ENCODE results near the gene OR10S1. TPM values are rescaled to one million over a fixed set of nuclear protein-coding genes. Genes with fewer than 3 reads are reported as not detected.

OR10S1 gene
- polyA plus RNA-seq, 2 donors: not detected

DNA sequence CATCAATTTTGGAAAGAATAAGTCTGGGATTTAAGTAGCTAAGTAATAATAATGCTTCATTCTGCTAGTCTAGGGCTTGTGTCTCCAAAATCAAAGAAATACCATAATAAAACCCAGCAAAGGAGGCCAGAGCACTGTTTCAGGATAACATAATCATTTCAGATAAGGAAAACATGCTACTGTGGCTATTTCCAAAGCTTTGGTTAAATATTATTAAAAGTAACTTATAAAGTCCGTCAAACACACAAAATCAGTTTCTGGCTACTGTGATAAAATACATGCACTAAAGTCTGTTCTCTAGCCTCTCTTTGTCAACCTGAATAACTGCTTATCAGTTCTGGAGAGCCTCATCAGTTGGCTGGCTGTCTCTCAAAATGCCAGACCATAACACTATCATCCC is 32.4 kb downstream of the OR10S1 start:
- Histone ChIP-seq H3K27me3 (ENCODE audit: control insufficient read depth in 1 of 2, insufficient read depth in 2 of 2, low read length in 2 of 2) (no peaks in the 10 kb centered on the region), H3K27ac (ENCODE audit: low read depth in 2 of 2, low read length in 1 of 2) (no peak overlapping the region), H3K9me3 (ENCODE audit: control insufficient read depth in 2 of 2, insufficient read depth in 1 of 2, low read depth in 1 of 2, low read length in 1 of 2) (peaks cover 2 to 3% of the 10 kb centered on the region in 2 donors), H3K36me3 (ENCODE audit: control insufficient read depth in 2 of 2, insufficient read depth in 2 of 2, low read length in 1 of 2) (no peaks in the 10 kb centered on the region), H3K4me3 (ENCODE audit: low read depth in 1 of 2, low read length in 2 of 2) (no peak overlapping the region), H3K4me1 (ENCODE audit: control insufficient read depth in 2 of 2, insufficient read depth in 2 of 2, low read length in 1 of 2) (no peaks in the 10 kb centered on the region)
- 30 to 41% methylated on average over 1 of the region's 1 CpG for WGBS, 2 donors

DNA sequence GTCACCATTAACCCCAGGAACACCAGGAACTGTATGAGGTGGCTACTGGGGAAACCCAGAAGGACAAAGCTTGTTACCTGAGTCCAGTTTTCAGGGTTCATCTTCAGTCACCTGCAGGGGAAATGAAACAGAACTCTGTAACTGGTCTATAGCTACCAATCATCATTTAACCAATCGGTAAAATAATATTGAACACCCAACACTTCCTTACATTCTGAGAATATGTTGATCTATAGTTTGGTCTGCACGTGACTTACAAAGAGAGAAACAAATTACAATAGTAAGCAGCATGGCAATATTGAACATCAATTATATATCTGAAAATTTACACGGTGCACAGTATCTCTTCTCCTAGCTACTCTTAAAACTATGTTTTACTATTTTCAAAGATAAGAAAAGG is 33.8 kb downstream of the OR10S1 start, which contains the start of gene OR6T1:
TSS of gene OR6T1 (minus strand) at position 101 of the 400 bp plus-strand sequence. CDS start at position 101, 0 bp downstream.
- Histone ChIP-seq H3K27ac (ENCODE audit: low read depth in 2 of 2, low read length in 1 of 2) (no peak within 1 kb of the TSS), H3K9me3 (ENCODE audit: control insufficient read depth in 2 of 2, insufficient read depth in 1 of 2, low read depth in 1 of 2, low read length in 1 of 2) (peaks cover 2 to 6% of the 10 kb centered on the region in 2 donors), H3K4me3 (ENCODE audit: low read depth in 1 of 2, low read length in 2 of 2) (no peak within 1 kb of the TSS), H3K4me1 (ENCODE audit: control insufficient read depth in 2 of 2, insufficient read depth in 2 of 2, low read length in 1 of 2) (no peaks in the 10 kb centered on the region), H3K36me3 (ENCODE audit: control insufficient read depth in 2 of 2, insufficient read depth in 2 of 2, low read length in 1 of 2) (no peaks in the 10 kb centered on the region), H3K27me3 (ENCODE audit: control insufficient read depth in 1 of 2, insufficient read depth in 2 of 2, low read length in 2 of 2) (no peaks in the 10 kb centered on the region)
- 87 to 88% methylated on average over 3 of the region's 3 CpGs for WGBS, 2 donors

DNA sequence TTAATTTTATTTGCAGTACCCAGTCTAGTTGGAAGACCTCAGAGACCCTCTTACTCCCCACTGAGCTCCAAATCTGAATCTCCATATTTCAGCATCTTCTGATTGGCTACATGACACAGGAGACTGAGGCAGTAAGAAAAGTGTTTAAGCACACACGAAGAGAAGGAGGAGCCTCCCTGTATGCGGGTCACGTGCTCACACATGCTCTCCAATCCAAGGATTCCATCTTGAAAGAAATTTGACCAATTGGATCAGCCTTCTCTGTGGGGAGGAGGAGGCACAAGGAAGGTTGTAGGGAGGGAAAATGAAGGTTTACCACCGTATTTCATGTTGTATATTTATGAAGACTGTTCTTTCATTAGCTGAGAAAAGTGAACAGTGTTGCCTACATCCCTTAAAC is 35.2 kb downstream of the OR10S1 start:
- Histone ChIP-seq H3K27ac (ENCODE audit: low read depth in 2 of 2, low read length in 1 of 2) (no peak overlapping the region), H3K36me3 (ENCODE audit: control insufficient read depth in 2 of 2, insufficient read depth in 2 of 2, low read length in 1 of 2) (no peaks in the 10 kb centered on the region), H3K4me1 (ENCODE audit: control insufficient read depth in 2 of 2, insufficient read depth in 2 of 2, low read length in 1 of 2) (no peaks in the 10 kb centered on the region), H3K9me3 (ENCODE audit: control insufficient read depth in 2 of 2, insufficient read depth in 1 of 2, low read depth in 1 of 2, low read length in 1 of 2) (peaks cover 2 to 6% of the 10 kb centered on the region in 2 donors), H3K27me3 (ENCODE audit: control insufficient read depth in 1 of 2, insufficient read depth in 2 of 2, low read length in 2 of 2) (no peaks in the 10 kb centered on the region), H3K4me3 (ENCODE audit: low read depth in 1 of 2, low read length in 2 of 2) (no peak overlapping the region)
- 79 to 83% methylated on average over 4 of the region's 4 CpGs for WGBS, 2 donors

DNA sequence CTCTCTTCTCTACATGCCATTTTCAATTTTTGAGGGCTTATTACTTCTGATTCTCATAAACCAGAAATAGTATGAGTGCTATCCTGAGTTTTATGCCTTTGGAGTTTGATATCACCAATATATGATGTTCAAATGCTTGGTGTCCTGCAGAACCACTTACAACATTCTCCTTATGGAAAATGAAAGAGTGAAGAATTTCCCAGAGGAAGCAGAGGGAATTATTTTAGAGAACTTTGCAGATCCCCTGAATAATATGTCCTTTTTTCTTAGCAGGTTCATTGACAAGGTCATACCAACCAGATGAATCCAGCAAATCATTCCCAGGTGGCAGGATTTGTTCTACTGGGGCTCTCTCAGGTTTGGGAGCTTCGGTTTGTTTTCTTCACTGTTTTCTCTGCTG is 38.3 kb downstream of the OR10S1 start, which contains the start of gene OR4D5:
TSS of gene OR4D5 (plus strand) at position 301 of the 400 bp plus-strand sequence. CDS start at position 301, 0 bp downstream.
- no peak within 1 kb of the TSS for H3K27ac ChIP-seq (ENCODE audit: low read depth in 2 of 2, low read length in 1 of 2)
- no peaks in the 10 kb centered on the region for H3K36me3 ChIP-seq (ENCODE audit: control insufficient read depth in 2 of 2, insufficient read depth in 2 of 2, low read length in 1 of 2)
- H3K4me3 ChIP-seq (ENCODE audit: low read depth in 1 of 2, low read length in 2 of 2): no peak within 1 kb of the TSS
- H3K9me3 ChIP-seq (ENCODE audit: control insufficient read depth in 2 of 2, insufficient read depth in 1 of 2, low read depth in 1 of 2, low read length in 1 of 2): peaks cover 2 to 6% of the 10 kb centered on the region in 2 donors
- no peaks in the 10 kb centered on the region for H3K4me1 ChIP-seq (ENCODE audit: control insufficient read depth in 2 of 2, insufficient read depth in 2 of 2, low read length in 1 of 2)
- H3K27me3 ChIP-seq (ENCODE audit: control insufficient read depth in 1 of 2, insufficient read depth in 2 of 2, low read length in 2 of 2): no peaks in the 10 kb centered on the region
- WGBS, 2 donors: 71 to 82% methylated on average over 1 of the region's 1 CpG

Other genes with a start within 250 kb of the OR10S1 start
- gene ZNF202, start 236.1 kb downstream of the OR10S1 start, polyA plus RNA-seq: 1 to 10 TPM; 5.0 to 5.5 TPM
- not detected for gene OR6X1, start 223.3 kb downstream of the OR10S1 start, polyA plus RNA-seq
- gene OR6M1, start 171.4 kb downstream of the OR10S1 start, polyA plus RNA-seq: not detected
- not detected for gene TMEM225, start 92.1 kb downstream of the OR10S1 start, polyA plus RNA-seq
- gene OR8D4, start 75.6 kb downstream of the OR10S1 start, polyA plus RNA-seq: not detected
- not detected for gene OR4D5, start 38.2 kb downstream of the OR10S1 start, polyA plus RNA-seq
- not detected for gene OR6T1, start 33.9 kb downstream of the OR10S1 start, polyA plus RNA-seq
- not detected for gene OR10G6, start 17.4 kb upstream of the OR10S1 start, polyA plus RNA-seq
- not detected for gene OR10G4, start 35.2 kb upstream of the OR10S1 start, polyA plus RNA-seq
- gene OR10G9, start 45.2 kb upstream of the OR10S1 start, polyA plus RNA-seq: not detected
- gene OR10G8, start 49.0 kb upstream of the OR10S1 start, polyA plus RNA-seq: not detected
- gene OR10G7, start 63.5 kb upstream of the OR10S1 start, polyA plus RNA-seq: not detected
- gene VWA5A, start 137.7 kb upstream of the OR10S1 start, polyA plus RNA-seq: 1 to 10 TPM; 6.6 TPM
- not detected for gene OR10D3, start 205.6 kb upstream of the OR10S1 start, polyA plus RNA-seq

All from esophagus (tissue), 2 donors.